IMR-90 (cell line): ENCODE data around the gene C16orf92. TPM values are rescaled to one million over a fixed set of nuclear protein-coding genes. Genes with fewer than 3 reads are reported as not detected.

ENCODE experiments used
- ATAC-seq: fragments of 200-7000 bp; cut with Tn5 transposase; 2 replicates; pipeline ENCODE4 v1.9.1; 2020; ENCODE audit warnings: low read depth, mild to moderate bottlenecking, moderate library complexity
- BruUV-seq: library from RNA; stranded (reverse); fragments of 400-500 nt; replicated peaks from 2 replicates; lab custom pipeline; 2021; lab: Mats Ljungman, UMichigan
- CTCF ChIA-PET: fragments of 300-600 bp; formaldehyde crosslinking; extraction: SDS; loops from one replicate; lab custom pipeline; 2021; ENCODE audit warnings: antibody characterized with exemption; lab: Yijun Ruan, JAX
- POLR2A ChIA-PET: fragments of 300-600 bp; sonication (Branson Sonifier 250); formaldehyde crosslinking; loops from one replicate; lab custom pipeline; 2022; ENCODE audit warnings: antibody characterized with exemption; ENCODE audit not compliant: unreplicated experiment; lab: Charles Lee
- DNase-seq: peaks from one replicate; pipeline ENCODE4 v3.0.0; 2013
- H2AFZ ChIP-seq: replicated peaks from 2 replicates; pipeline ENCODE3; 2013; ENCODE audit warnings: low read length, mild to moderate bottlenecking; ENCODE audit not compliant: poor library complexity
- H2AK5ac ChIP-seq: 2 replicates; pipeline ENCODE4 v1.6.1; 2013; ENCODE audit warnings: low read depth, low read length, inconsistent platforms
- H2AK9ac ChIP-seq: replicated peaks from 2 replicates; pipeline ENCODE3; 2013; ENCODE audit warnings: mild to moderate bottlenecking, low read depth, low read length, moderate library complexity; ENCODE audit not compliant: poor library complexity
- H2BK120ac ChIP-seq: 2 replicates; pipeline ENCODE4 v1.6.1; 2013; ENCODE audit warnings: low read depth, low read length, inconsistent platforms
- H2BK15ac ChIP-seq: 3 replicates; pipeline ENCODE4 v1.6.1; 2013; ENCODE audit warnings: low read depth, low read length, inconsistent platforms
- H2BK20ac ChIP-seq: 2 replicates; pipeline ENCODE4 v1.6.1; 2013; ENCODE audit warnings: low read depth, mild to moderate bottlenecking, inconsistent platforms, low read length, moderate library complexity
- H2BK5ac ChIP-seq: 2 replicates; pipeline ENCODE4 v1.6.1; 2013; ENCODE audit warnings: mild to moderate bottlenecking, low read depth, low read length, inconsistent platforms; ENCODE audit not compliant: poor library complexity, severe bottlenecking
- H3K14ac ChIP-seq: replicated peaks from 2 replicates; pipeline ENCODE4 v1.6.1; 2013; ENCODE audit warnings: low read depth, low read length, inconsistent platforms
- H3K18ac ChIP-seq: 2 replicates; pipeline ENCODE4 v1.6.1; 2013; ENCODE audit warnings: low read depth, low read length, control low read depth
- H3K23ac ChIP-seq: 2 replicates; pipeline ENCODE4 v1.6.1; 2013; ENCODE audit warnings: low read depth, low read length, inconsistent platforms
- H3K27ac ChIP-seq: 2 replicates; pipeline ENCODE4 v1.5.1; 2013; ENCODE audit warnings: mild to moderate bottlenecking, control low read depth, low read length; ENCODE audit not compliant: insufficient read depth
- H3K27me3 ChIP-seq: 2 replicates; pipeline ENCODE4 v1.6.1; 2013; ENCODE audit warnings: low read length; ENCODE audit not compliant: control insufficient read depth, insufficient read depth
- H3K36me3 ChIP-seq: 2 replicates; pipeline ENCODE4 v1.6.1; 2013; ENCODE audit warnings: low read length, mixed read lengths; ENCODE audit not compliant: control insufficient read depth, insufficient read depth
- H3K4ac ChIP-seq: 2 replicates; pipeline ENCODE4 v1.6.1; 2013; ENCODE audit warnings: low read depth, low read length, inconsistent platforms
- H3K4me1 ChIP-seq: 2 replicates; pipeline ENCODE4 v1.6.1; 2013; ENCODE audit warnings: low read length, mixed read lengths; ENCODE audit not compliant: control insufficient read depth, insufficient read depth
- H3K4me2 ChIP-seq: 2 replicates; pipeline ENCODE4 v1.6.1; 2013; ENCODE audit warnings: low read depth, mild to moderate bottlenecking, control low read depth, low read length, moderate library complexity
- H3K4me3 ChIP-seq: 2 replicates; pipeline ENCODE4 v1.5.1; 2013; ENCODE audit warnings: low read depth, mild to moderate bottlenecking, control low read depth, low read length, moderate library complexity; ENCODE audit not compliant: insufficient read depth
- H3K56ac ChIP-seq: 2 replicates; pipeline ENCODE4 v1.6.1; 2013; ENCODE audit warnings: low read length, inconsistent platforms; ENCODE audit not compliant: insufficient read depth; ENCODE audit errors: extremely low read depth
- H3K79me1 ChIP-seq, 2 experiments: 2 replicates each; pipeline ENCODE4 v1.6.1; 2013; ENCODE audit warnings: low read length in 2 of 2, inconsistent platforms in 1 of 2, low read depth in 1 of 2
- H3K9ac ChIP-seq: 2 replicates; pipeline ENCODE4 v1.6.1; 2013; ENCODE audit warnings: low read depth, low read length, control low read depth
- H3K9me1 ChIP-seq: 2 replicates; pipeline ENCODE4 v1.6.1; 2013; ENCODE audit warnings: low read length, inconsistent platforms; ENCODE audit not compliant: insufficient read depth
- H3K9me3 ChIP-seq: 2 replicates; pipeline ENCODE4 v1.6.1; 2013; ENCODE audit warnings: low read length; ENCODE audit not compliant: control insufficient read depth, insufficient read depth
- H4K20me1 ChIP-seq: 2 replicates; pipeline ENCODE4 v1.6.1; 2013; ENCODE audit warnings: low read length, inconsistent platforms; ENCODE audit not compliant: insufficient read depth
- H4K5ac ChIP-seq: 2 replicates; pipeline ENCODE4 v1.6.1; 2013; ENCODE audit warnings: mild to moderate bottlenecking, low read depth, low read length, control low read depth
- H4K8ac ChIP-seq, 2 experiments: 2 replicates each; pipeline ENCODE4 v1.6.1; 2013; ENCODE audit warnings: low read depth in 2 of 2, low read length in 2 of 2, control low read depth in 1 of 2, inconsistent platforms in 1 of 2
- H4K91ac ChIP-seq: 2 replicates; pipeline ENCODE4 v1.6.1; 2013; ENCODE audit warnings: low read depth, low read length, inconsistent platforms; ENCODE audit not compliant: insufficient read depth
- MAZ ChIP-seq: IDR thresholded peaks from 2 replicates; pipeline ENCODE4 v1.6.1; 2012; ENCODE audit warnings: low read depth, mild to moderate bottlenecking, low read length, improper control_type of control experiment, moderate library complexity, borderline replicate concordance
- RAD21 ChIP-seq: IDR thresholded peaks from 2 replicates; pipeline ENCODE4 v1.6.1; 2012; ENCODE audit warnings: low read length, improper control_type of control experiment
- SMC3 ChIP-seq: fragments of 150-350 bp; IDR thresholded peaks from 2 replicates; pipeline ENCODE4 v1.6.1; 2016; ENCODE audit warnings: low read depth, mild to moderate bottlenecking, antibody characterized with exemption, low read length, moderate library complexity
- USF2 ChIP-seq: fragments of 150-350 bp; IDR thresholded peaks from 2 replicates; pipeline ENCODE4 v1.6.1; 2017; ENCODE audit warnings: mild to moderate bottlenecking, antibody characterized with exemption, low read length, low read depth
- WGBS, 2 experiments: methylation state at CpG; one replicate each; pipeline versions ENCODE4 v1.1.5 to v1.1.7; 2013; ENCODE audit warnings: missing lambda C conversion rate in 2 of 2; ENCODE audit not compliant: insufficient read length in 1 of 2; ENCODE audit errors: extremely low coverage in 2 of 2; 5-methylcytosine and 5-hydroxymethylcytosine counted together
- dilution Hi-C: fragments of 300-500 bp; cut with HindIII; formaldehyde crosslinking; loops from one replicate; pipeline ENCODE4 v1.14.3; 2018; ENCODE audit warnings: low sequenced_read_pairs; ENCODE audit not compliant: unreplicated experiment
- in situ Hi-C: fragments of 300-500 bp; cut with MboI; formaldehyde crosslinking; loops from 3 replicates; pipeline ENCODE4 v1.14.3; 2019; ENCODE audit warnings: low sequenced_read_pairs, inconsistent platforms, mixed read lengths
- intact Hi-C: fragments of 100-400 bp; cut with micrococcal nuclease; formaldehyde crosslinking; loops from 2 replicates; pipeline ENCODE4 v1.10.0; 2022
- polyA plus RNA-seq, 3 experiments: library from polyadenylated mRNA; depleted of rRNA; stranded (reverse); fragments of >200 nt; gene quantifications; 2 replicates each; pipeline ENCODE4 v1.2.3, GENCODE V29; 2012; ENCODE audit warnings: low replicate concordance in 1 of 3
- total RNA-seq: library from RNA; depleted of rRNA; stranded (reverse); fragments of >200 nt; gene quantifications from 2 replicates; pipeline ENCODE4 v1.2.3, GENCODE V29; 2012

C16orf92 gene
- total and polyA plus RNA-seq, 2 of the 4 experiments (the other 2 are of a cell fraction) = not detected

GRCh38 chr16:30000735-30001631 lies 22.0 kb upstream of the C16orf92 start:
- H4K5ac ChIP-seq = no peak overlapping the region
- peaks cover 18% of the 10 kb centered on the region for H3K36me3 ChIP-seq
- H3K4me3 ChIP-seq = no peak overlapping the region
- no peak overlapping the region for H4K91ac ChIP-seq
- no peak overlapping the region for H3K4ac ChIP-seq
- ATAC-seq (no peak), DNase-seq (no peak)
- in situ Hi-C loops = no loop called here
- no peak overlapping the region for H2BK5ac ChIP-seq
- ChIA-PET CTCF (no interaction called here), POLR2A (no interaction called here)
- H3K4me2 ChIP-seq = no peak overlapping the region
- no peak overlapping the region for H3K56ac ChIP-seq
- no peak overlapping the region for H3K9ac ChIP-seq
- H3K27ac ChIP-seq = no peak overlapping the region
- no peak overlapping the region for H3K23ac ChIP-seq
- no peak overlapping the region for H4K8ac ChIP-seq
- dilution Hi-C loops = no loop called here
- H3K14ac ChIP-seq = no peak overlapping the region
- no TSS peak for BruUV-seq
- 77% methylated on average over 8 of the region's 33 CpGs; no CpG with 5 or more reads in 1 of the 2 experiments for WGBS, 2 experiments
- no peaks in the 10 kb centered on the region for H3K27me3 ChIP-seq
- H2AFZ ChIP-seq = peak overlapping the region; percentile 13
- H3K9me3 ChIP-seq = no peaks in the 10 kb centered on the region
- peaks cover 7% of the 10 kb centered on the region; the same call in 1 of the 2 replicates for H3K9me1 ChIP-seq
- no peak overlapping the region for H2BK15ac ChIP-seq
- intact Hi-C loops = no loop called here
- TF ChIP-seq RAD21 (no peak), USF2 (no peak), SMC3 (no peak), MAZ (no peak)
- no peak overlapping the region for H2AK9ac ChIP-seq
- peaks cover 16 to 32% of the 10 kb centered on the region in 2 experiments; a peak in 3 of 4 replicates for H3K79me1 ChIP-seq
- no peak overlapping the region for H2BK20ac ChIP-seq
- H3K18ac ChIP-seq = no peak overlapping the region
- H2AK5ac ChIP-seq = no peak overlapping the region
- H4K20me1 ChIP-seq = no peaks in the 10 kb centered on the region
- no peak overlapping the region for H2BK120ac ChIP-seq
- H3K4me1 ChIP-seq = peaks cover 3% of the 10 kb centered on the region
